ENCODE results near the gene JRKL.
"Not testable (repeated sequence)": the region's sequence is repeated elsewhere in the genome, so short reads cannot be mapped to it uniquely, and the experiment has no call there.

JRKL gene

DNA sequence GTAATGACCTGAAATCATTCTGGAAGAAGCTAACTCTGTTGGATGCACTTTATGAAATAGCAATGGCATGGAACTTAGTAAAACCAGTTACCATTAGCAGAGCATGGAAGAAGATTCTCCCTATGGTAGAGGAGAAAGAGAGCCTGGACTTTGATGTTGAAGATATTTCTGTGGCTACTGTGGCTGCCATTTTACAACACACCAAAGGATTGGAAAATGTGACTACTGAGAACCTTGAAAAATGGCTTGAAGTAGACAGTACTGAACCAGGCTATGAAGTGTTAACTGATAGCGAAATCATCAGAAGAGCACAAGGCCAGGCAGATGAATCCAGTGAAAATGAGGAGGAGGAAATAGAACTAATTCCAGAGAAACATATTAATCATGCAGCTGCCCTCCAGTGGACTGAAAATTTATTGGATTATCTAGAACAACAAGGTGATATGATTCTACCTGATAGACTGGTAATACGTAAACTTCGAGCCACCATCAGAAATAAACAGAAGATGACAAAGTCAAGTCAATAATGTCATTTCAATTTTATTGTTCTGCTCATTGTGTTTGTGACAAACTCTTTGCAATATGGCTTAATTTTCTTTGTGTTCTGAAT is 2.0 kb downstream of the JRKL start:
- in situ Hi-C loops (cut with MboI; ENCODE audit: low sequenced_read_pairs, unreplicated experiment) = no loop called here
- no peak for DNase-seq (ENCODE audit: low spot score)
- no peak for TF ChIP-seq CTCF (IDR thresholded peaks at IDR 0.05; ENCODE audit: borderline replicate concordance, control extremely low read depth, extremely low read depth, insufficient read depth, missing control alignments)

DNA sequence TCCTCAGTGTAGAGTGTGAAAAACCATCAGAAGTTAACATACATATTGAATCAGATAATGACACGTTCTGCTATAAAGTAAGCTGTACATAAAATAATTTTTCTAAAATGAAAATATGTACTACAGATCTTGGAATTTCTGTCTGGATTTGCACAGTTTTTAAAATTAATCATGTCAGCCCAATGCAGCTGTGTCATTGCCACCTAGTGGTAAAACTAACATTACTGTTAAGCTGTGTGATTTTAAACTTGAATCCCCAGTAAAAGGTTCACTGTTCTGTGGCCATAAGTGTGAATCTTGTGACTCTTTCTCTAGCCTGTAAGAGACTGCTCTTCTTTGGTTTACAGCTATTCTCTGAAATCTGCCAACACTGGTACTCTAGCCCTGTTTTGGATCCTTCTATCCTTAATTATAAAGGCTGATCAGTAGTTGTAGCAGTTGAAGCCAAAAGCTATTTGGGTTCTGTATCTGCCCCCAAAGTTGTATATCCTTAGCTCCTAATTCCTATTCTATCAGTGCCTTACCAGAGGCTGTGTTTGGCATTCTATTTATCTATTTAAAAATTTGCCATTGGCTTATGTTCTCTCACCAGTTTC is 4.0 kb downstream of the JRKL start:
- peak; percentile 77 for TF ChIP-seq CTCF (IDR thresholded peaks at IDR 0.05; ENCODE audit: borderline replicate concordance, control extremely low read depth, extremely low read depth, insufficient read depth, missing control alignments)
- in situ Hi-C loops (cut with MboI; ENCODE audit: low sequenced_read_pairs, unreplicated experiment) = no loop called here
- peak; percentile 35 for DNase-seq (ENCODE audit: low spot score)

GRCh38 chr11:96394773-96395172 is 5.0 kb downstream of the JRKL start:
- no peak for TF ChIP-seq CTCF (IDR thresholded peaks at IDR 0.05; ENCODE audit: borderline replicate concordance, control extremely low read depth, extremely low read depth, insufficient read depth, missing control alignments)
- DNase-seq (ENCODE audit: low spot score) = no peak
- in situ Hi-C loops (cut with MboI; ENCODE audit: low sequenced_read_pairs, unreplicated experiment) = no loop called here

DNA sequence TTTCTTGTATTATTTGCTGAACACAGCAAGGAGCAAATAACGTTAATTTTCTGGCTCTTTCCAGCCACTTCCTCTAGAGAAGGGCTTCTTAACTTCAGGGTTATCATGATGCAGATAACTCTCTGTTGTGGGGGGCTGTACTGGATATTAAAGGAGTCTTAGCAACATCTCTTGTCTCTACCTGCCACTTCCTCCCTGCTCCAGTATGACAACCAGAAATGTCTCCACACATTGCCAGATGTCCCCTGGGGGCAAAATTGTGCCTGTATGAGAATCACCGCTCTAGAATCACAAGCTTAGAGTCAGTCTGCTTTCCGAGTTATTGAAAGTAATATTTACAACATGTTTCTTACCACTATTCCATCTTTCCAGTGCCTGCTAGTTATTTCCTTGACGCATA is 6.8 kb downstream of the JRKL start:
- in situ Hi-C loops (cut with MboI; ENCODE audit: low sequenced_read_pairs, unreplicated experiment) = no loop called here
- no peak for DNase-seq (ENCODE audit: low spot score)
- no peak for TF ChIP-seq CTCF (IDR thresholded peaks at IDR 0.05; ENCODE audit: borderline replicate concordance, control extremely low read depth, extremely low read depth, insufficient read depth, missing control alignments)

- no peak for TF ChIP-seq CTCF (IDR thresholded peaks at IDR 0.05; ENCODE audit: borderline replicate concordance, control extremely low read depth, extremely low read depth, insufficient read depth, missing control alignments)
- no peak for DNase-seq (ENCODE audit: low spot score)
- in situ Hi-C loops (cut with MboI; ENCODE audit: low sequenced_read_pairs, unreplicated experiment) = no loop called here
These were observed 8.1 kb downstream of the JRKL start for GRCh38 chr11:96397863-96398262.

GRCh38 chr11:96400697-96401096 is 10.9 kb downstream of the JRKL start:
- no peak for DNase-seq (ENCODE audit: low spot score)
- in situ Hi-C loops (cut with MboI; ENCODE audit: low sequenced_read_pairs, unreplicated experiment) = no loop called here
- no peak for TF ChIP-seq CTCF (IDR thresholded peaks at IDR 0.05; ENCODE audit: borderline replicate concordance, control extremely low read depth, extremely low read depth, insufficient read depth, missing control alignments)

DNA sequence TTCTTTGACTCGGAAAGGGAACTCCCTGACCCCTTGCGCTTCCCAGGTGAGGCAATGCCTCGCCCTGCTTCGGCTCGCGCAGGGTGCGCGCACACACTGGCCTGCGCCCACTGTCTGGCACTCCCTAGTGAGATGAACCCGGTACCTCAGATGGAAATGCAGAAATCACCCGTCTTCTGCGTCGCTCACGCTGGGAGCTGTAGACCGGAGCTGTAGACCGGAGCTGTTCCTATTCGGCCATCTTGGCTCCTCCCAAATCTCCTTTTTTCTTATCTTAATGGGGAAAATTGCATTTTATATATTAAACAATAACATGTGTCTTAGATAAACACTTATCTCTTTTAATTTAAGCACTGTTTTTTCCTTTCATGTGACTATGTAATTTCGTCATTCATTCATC is 21.6 kb downstream of the JRKL start:
- DNase-seq (ENCODE audit: low spot score); in situ Hi-C loops (cut with MboI; ENCODE audit: low sequenced_read_pairs, unreplicated experiment): not testable (repeated sequence)
